Measurements from ENCODE around the gene GSAP.
"Not testable (repeated sequence)": the region's sequence is repeated elsewhere in the genome, so short reads cannot be mapped to it uniquely, and the experiment has no call there.

Gene GSAP

DNA sequence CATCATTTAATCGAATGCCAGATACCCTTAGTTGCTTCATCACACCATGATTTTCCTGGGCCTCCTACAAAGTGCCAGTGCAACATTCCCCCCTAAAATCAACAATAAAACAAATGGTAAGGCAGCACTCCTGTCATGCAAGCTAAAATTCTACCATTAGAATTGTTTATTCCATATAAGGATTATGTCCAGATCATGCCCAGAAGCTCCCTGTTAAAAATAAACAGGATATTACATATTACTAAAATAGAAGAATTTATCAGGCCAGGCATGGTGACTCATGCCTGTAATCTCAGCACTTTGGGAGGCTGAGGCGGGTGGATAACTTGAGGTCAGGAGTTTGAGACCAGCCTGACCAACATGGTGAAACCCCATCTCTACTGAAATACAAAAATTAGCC is 140.5 kb downstream of the GSAP start:
- DNase-seq: not testable (repeated sequence)

DNA sequence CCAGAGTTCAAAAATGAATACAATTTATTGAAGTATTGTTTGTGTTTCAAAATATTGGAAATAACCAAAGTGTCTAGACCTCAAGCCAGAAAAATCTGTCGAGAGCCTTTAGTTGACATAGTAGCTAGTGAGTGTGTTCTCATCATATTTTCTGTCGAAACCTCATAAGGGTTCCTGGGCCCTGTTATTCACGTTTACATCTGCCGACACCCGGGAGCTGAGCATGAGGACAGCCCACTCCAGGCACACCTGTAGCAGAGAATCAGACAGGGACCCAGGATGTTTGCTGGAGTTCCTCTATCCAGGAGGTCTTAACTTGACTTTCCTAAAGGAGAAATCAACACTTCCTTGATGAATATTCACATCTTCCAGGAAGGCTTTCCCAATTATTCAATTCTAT is 144.4 kb downstream of the GSAP start:
- DNase-seq: no peak

- no peak for DNase-seq
Measured at GRCh38 chr7:77270094-77270480, 146.1 kb downstream of the GSAP start.

DNA sequence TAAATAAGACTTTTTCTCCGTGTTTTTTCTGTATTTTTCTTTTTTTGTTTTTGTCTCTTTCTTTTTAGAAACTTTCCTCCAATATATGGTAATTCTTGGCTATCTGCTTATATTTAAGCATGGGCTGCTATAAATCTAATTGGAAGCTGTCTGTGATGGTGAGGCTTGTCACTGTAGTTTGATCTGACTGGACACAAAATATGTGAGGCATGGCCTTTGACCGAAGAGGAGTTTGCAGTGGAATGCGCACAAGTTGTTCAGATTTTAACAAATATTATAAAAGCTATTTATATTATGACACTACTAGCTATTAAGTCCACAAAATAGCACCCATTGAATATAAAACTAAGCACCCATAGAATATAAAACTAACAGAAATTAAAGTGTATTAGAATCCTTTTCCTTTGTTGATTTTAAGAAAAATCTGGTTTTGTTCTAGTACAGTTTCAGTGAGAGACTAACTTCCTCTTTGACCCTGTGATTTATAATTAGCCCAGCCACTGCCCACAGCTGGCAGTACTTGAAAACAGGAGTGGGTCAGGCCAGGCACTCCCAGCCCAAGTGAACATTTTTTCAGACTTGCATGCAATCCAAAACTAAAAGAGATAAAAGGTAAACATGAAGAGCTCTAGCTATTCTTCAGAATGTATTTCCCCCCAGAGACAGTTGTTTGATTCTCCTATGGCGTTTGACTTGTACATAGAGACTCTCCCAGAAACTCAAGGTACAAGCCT is 146.6 kb downstream of the GSAP start:
- DNase-seq: no peak

DNA sequence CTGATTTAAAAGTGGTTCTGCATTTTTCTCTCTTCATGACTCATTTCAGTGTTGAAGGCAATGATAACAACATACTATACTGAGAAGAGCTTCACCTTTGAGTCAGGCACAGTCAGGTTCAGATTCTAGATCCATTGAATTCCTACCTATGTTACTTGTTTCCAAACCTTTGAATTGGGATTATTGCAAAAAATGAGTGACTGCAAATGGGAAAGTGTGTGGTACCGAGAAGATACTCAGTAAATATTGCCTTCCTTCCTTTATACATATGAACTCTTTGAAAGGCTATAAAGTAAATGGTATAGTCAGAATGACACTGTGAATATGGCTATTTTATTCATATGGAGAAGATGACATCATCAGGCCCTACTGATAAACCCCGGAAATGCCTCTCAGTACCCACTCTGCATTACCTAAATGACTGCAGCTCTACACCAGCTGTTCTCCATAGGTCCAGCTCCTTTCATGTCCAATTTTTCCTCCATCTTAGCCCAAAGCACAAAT is 149.8 kb downstream of the GSAP start:
- DNase-seq: no peak

- DNase-seq: no peak
Measured at GRCh38 chr7:77265666-77266065, 150.5 kb downstream of the GSAP start.

GRCh38 chr7:77262316-77262715 is 153.8 kb downstream of the GSAP start:
- no peak for DNase-seq
